GM12891 (cell line): ENCODE results near the gene XRCC6. TPM values are rescaled to one million over a fixed set of nuclear protein-coding genes. Genes with fewer than 3 reads are reported as not detected.
"Not testable (repeated sequence)": the region's sequence is repeated elsewhere in the genome, so short reads cannot be mapped to it uniquely, and the experiment has no call there.

Experiments used
- DNase-seq: peaks from one replicate; pipeline ENCODE4 v3.0.0; 2011; ENCODE audit warnings: low spot score; ENCODE audit not compliant: insufficient read length
- FAIRE-seq: peaks from 2 replicates; lab custom pipeline; 2011; peaks lifted over from hg19 to GRCh38; lab: Jason Lieb, UNC
- PAX5 ChIP-seq: IDR thresholded peaks from 2 replicates; pipeline ENCODE4 v1.6.1; 2011; ENCODE audit warnings: low read length, moderate library complexity, mild to moderate bottlenecking; ENCODE audit not compliant: insufficient read depth, severe bottlenecking
- POLR2A ChIP-seq: IDR thresholded peaks from 2 replicates; pipeline ENCODE4 v1.6.1; 2011; ENCODE audit warnings: low read depth, low read length, control low read depth
- POLR2AphosphoS5 ChIP-seq: IDR thresholded peaks from 2 replicates; pipeline ENCODE4 v1.6.1; 2011; ENCODE audit warnings: low read depth, low read length, control low read depth
- POU2F2 ChIP-seq: IDR thresholded peaks from 2 replicates; pipeline ENCODE4 v1.6.1; 2011; ENCODE audit warnings: low read depth, mild to moderate bottlenecking, control low read depth, low read length, moderate library complexity
- SPI1 ChIP-seq: IDR thresholded peaks from 2 replicates; pipeline ENCODE4 v1.6.1; 2011; ENCODE audit warnings: low read depth, low read length, control low read depth
- TAF1 ChIP-seq: IDR thresholded peaks from 2 replicates; pipeline ENCODE4 v1.6.1; 2011; ENCODE audit warnings: low read depth, low read length, control low read depth
- polyA plus RNA-seq: library from polyadenylated mRNA; unstranded; fragments of >200 nt; gene quantifications from one replicate; pipeline ENCODE4 v1.2.1, GENCODE V29; 2012; ENCODE audit warnings: low read depth, missing spikeins, inconsistent platforms; ENCODE audit not compliant: missing spikeins

XRCC6 gene
- 288 TPM for polyA plus RNA-seq

GRCh38 chr22:41621099-41621910 lies at the start of gene XRCC6:
Gene XRCC6 (plus strand): TSS chr22:41621295. CDS start chr22:41622005, 710 bp downstream.
- peak; percentile 98 for DNase-seq
- peak; percentile 90 for TF ChIP-seq POLR2A
- no peak for TF ChIP-seq PAX5
- TF ChIP-seq POLR2AphosphoS5: peak; percentile 92
- TF ChIP-seq TAF1: peak; percentile 23; the same call in 1 of the 2 replicates
- TF ChIP-seq POU2F2: 0 out of 2 replicates have a peak, but pooled peaks have one; percentile 11
- no peak for TF ChIP-seq SPI1
- peak; percentile 100 for FAIRE-seq

- DNase-seq (no peak), FAIRE-seq (no peak)
- TF ChIP-seq PAX5 (no peak), POU2F2 (no peak), TAF1 (no peak), POLR2AphosphoS5 (no peak), POLR2A (no peak)
Measured at GRCh38 chr22:41571786-41572185, 49.3 kb upstream of the XRCC6 start.

GRCh38 chr22:41572305-41572704 lies 48.8 kb upstream of the XRCC6 start:
- not testable (repeated sequence) for FAIRE-seq, DNase-seq

GRCh38 chr22:41573677-41574076 lies 47.4 kb upstream of the XRCC6 start:
- DNase-seq (no peak), FAIRE-seq (no peak)
- no peak for TF ChIP-seq POLR2A
- TF ChIP-seq TAF1: no peak
- TF ChIP-seq PAX5: no peak
- TF ChIP-seq POLR2AphosphoS5: no peak
- TF ChIP-seq POU2F2: no peak
- no peak for TF ChIP-seq SPI1

- FAIRE-seq: no peak
- no peak for TF ChIP-seq POU2F2
- TF ChIP-seq TAF1: no peak
- no peak for TF ChIP-seq POLR2A
- no peak for TF ChIP-seq SPI1
- TF ChIP-seq POLR2AphosphoS5: no peak
- TF ChIP-seq PAX5: no peak
- no peak for DNase-seq
Measured at GRCh38 chr22:41574847-41575381, 46.2 kb upstream of the XRCC6 start.

- TF ChIP-seq POU2F2 (no peak), TAF1 (no peak), PAX5 (no peak), SPI1 (no peak), POLR2AphosphoS5 (no peak), POLR2A (no peak)
- FAIRE-seq (no peak), DNase-seq (no peak)
Measured at GRCh38 chr22:41575533-41575932, 45.6 kb upstream of the XRCC6 start.

- peak; percentile 66 for FAIRE-seq
- TF ChIP-seq SPI1 (no peak), TAF1 (no peak), POU2F2 (no peak), POLR2A (no peak), PAX5 (no peak), POLR2AphosphoS5 (no peak)
Measured at GRCh38 chr22:41576877-41577276, 44.2 kb upstream of the XRCC6 start.

GRCh38 chr22:41578114-41578513 lies 43.0 kb upstream of the XRCC6 start:
- FAIRE-seq (no peak), DNase-seq (no peak)
- TF ChIP-seq PAX5: no peak
- TF ChIP-seq POLR2AphosphoS5: no peak
- no peak for TF ChIP-seq POU2F2
- TF ChIP-seq TAF1: no peak
- no peak for TF ChIP-seq SPI1
- no peak for TF ChIP-seq POLR2A

More at GRCh38 chr22:41576877-41577276, 44.2 kb upstream of the XRCC6 start:
- peak; percentile 66 for DNase-seq

- TF ChIP-seq TAF1 (no peak), SPI1 (no peak), POLR2AphosphoS5 (no peak), POU2F2 (no peak), POLR2A (no peak), PAX5 (no peak)
- FAIRE-seq (no peak), DNase-seq (no peak)
Measured at GRCh38 chr22:41578818-41579217, 42.3 kb upstream of the XRCC6 start.
